K562 (cell line): ENCODE measurements around the gene PARD3. TPM values are rescaled to one million over a fixed set of nuclear protein-coding genes. Genes with fewer than 3 reads are reported as not detected.

ENCODE experiments used
- SRSF7 ChIP-seq: fragments of 200-400 bp; formaldehyde crosslinking; optimal IDR thresholded peaks from 2 replicates; pipeline ENCODE3; 2017; ENCODE audit warnings: mild to moderate bottlenecking, low read depth, low read length
- THRAP3 ChIP-seq: fragments of 450-650 bp; IDR thresholded peaks from 2 replicates; pipeline ENCODE4 v1.6.1; 2016; ENCODE audit warnings: mild to moderate bottlenecking, inconsistent platforms, borderline replicate concordance
- polyA plus RNA-seq, 8 experiments: library from polyadenylated mRNA; depleted of rRNA in 4 of 8; stranded (reverse) in 5 of 8; unstranded in 3 of 8; fragments of >200 nt; fragmentation: Nextera tagmentation in 2 of 8; fragmentation: Illumina TruSeq in 1 of 8; extraction: Ambion mirVana in 2 of 8; extraction: Trizol in 1 of 8; gene quantifications; 2 replicates each; pipeline versions ENCODE4 v1.2.1 to v1.2.3, GENCODE V29; 2011 to 2014; ENCODE audit warnings: inconsistent platforms in 1 of 8, missing spikeins in 1 of 8
- total RNA-seq, 7 experiments: library from RNA; depleted of rRNA in 6 of 7; stranded (reverse); fragments of >200 nt in 6 of 7; fragmentation: Illumina TruSeq in 2 of 7; extraction: Trizol in 2 of 7; gene quantifications; 2 replicates each; pipeline versions ENCODE4 v1.2.1 to v1.2.3, GENCODE V29; 2011 to 2021; ENCODE audit warnings: low replicate concordance in 1 of 7
- TF ChIP-seq, protein P1 (sequence below), 2 experiments: fragments of 450-650 bp in 1 of 2; sonication (generic) in 1 of 2; formaldehyde crosslinking in 1 of 2; IDR thresholded peaks; 2 replicates each; pipeline versions ENCODE4 v1.7.1 to v1.9.0; 2016 to 2022; ENCODE audit warnings: inconsistent platforms in 1 of 2, mild to moderate bottlenecking in 1 of 2, missing genetic modification reagents in 1 of 2

PARD3 gene
- total and polyA plus RNA-seq, 9 of the 15 experiments (the other 6 are each of a cell fraction or from before 2014, with no cell fraction given) = 2.7 to 11.7 (median 7.7) TPM

DNA sequence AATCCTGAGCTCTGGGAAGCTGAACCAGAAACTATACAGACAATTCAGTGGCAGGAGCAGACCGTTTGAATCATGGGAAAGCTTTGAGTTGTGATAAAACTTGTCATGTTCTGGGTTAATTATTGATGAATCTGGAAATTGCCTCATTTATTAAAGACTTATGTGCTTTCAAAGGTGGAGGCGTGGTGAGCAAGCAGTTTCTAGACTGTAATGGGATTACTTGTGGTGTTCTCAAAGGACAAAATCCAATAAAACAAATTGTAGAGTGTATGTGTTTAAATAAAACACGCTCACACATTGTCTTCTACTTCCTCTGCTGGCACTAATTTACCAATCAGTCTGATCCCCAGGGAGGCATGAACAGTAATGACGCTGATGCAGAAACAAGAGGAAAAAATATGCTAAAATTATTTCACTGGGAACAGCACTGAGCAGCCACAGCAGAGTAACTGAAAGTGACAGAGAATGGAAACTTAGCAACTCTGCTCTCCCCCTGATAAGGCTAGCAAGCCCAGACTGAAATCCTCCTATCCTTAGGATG is 25.1 kb downstream of the PARD3 start (continued):
- TF ChIP-seq, protein P1, sequence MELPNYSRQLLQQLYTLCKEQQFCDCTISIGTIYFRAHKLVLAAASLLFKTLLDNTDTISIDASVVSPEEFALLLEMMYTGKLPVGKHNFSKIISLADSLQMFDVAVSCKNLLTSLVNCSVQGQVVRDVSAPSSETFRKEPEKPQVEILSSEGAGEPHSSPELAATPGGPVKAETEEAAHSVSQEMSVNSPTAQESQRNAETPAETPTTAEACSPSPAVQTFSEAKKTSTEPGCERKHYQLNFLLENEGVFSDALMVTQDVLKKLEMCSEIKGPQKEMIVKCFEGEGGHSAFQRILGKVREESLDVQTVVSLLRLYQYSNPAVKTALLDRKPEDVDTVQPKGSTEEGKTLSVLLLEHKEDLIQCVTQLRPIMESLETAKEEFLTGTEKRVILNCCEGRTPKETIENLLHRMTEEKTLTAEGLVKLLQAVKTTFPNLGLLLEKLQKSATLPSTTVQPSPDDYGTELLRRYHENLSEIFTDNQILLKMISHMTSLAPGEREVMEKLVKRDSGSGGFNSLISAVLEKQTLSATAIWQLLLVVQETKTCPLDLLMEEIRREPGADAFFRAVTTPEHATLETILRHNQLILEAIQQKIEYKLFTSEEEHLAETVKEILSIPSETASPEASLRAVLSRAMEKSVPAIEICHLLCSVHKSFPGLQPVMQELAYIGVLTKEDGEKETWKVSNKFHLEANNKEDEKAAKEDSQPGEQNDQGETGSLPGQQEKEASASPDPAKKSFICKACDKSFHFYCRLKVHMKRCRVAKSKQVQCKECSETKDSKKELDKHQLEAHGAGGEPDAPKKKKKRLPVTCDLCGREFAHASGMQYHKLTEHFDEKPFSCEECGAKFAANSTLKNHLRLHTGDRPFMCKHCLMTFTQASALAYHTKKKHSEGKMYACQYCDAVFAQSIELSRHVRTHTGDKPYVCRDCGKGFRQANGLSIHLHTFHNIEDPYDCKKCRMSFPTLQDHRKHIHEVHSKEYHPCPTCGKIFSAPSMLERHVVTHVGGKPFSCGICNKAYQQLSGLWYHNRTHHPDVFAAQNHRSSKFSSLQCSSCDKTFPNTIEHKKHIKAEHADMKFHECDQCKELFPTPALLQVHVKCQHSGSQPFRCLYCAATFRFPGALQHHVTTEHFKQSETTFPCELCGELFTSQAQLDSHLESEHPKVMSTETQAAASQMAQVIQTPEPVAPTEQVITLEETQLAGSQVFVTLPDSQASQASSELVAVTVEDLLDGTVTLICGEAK (IDR thresholded peaks at IDR 0.05) = no peak
- TF ChIP-seq, protein P1 (CRISPR knock-in tag; IDR thresholded peaks at IDR 0.05) = no peak
- no peak for TF ChIP-seq THRAP3
- no peak for TF ChIP-seq SRSF7
- TF ChIP-seq, all 486 proteins: peak for 0
